ENCODE data around the gene RAPGEF1.

GRCh38 chr9:131566158-131566557, 173.7 kb downstream of the RAPGEF1 start:
- no peak for TF ChIP-seq CTCF (IDR thresholded peaks at IDR 0.05)
- no peak for TF ChIP-seq POLR2A (IDR thresholded peaks at IDR 0.05)

Measured in testis (tissue), 2 donors.